C4-2B (cell line): ENCODE results near the gene VPS13D.

Source experiments
- H3K27ac ChIP-seq: fragments of 450-650 bp; 2 replicates; pipeline ENCODE4 v1.5.1; 2017
- CTCF ChIP-seq: fragments of 450-650 bp; conservative IDR thresholded peaks from 2 replicates; pipeline ENCODE4 v1.5.1; 2017; ENCODE audit warnings: mild to moderate bottlenecking
- ZFX ChIP-seq: fragments of 450-650 bp; IDR thresholded peaks from 2 replicates; pipeline ENCODE4 v1.6.1; 2017

Gene VPS13D

GRCh38 chr1:12346483-12347151, 116.8 kb downstream of the VPS13D start:
- TF ChIP-seq ZFX (no peak), CTCF (no peak)
- no peak overlapping the region for H3K27ac ChIP-seq

- TF ChIP-seq CTCF (no peak), ZFX (no peak)
- no peak overlapping the region for H3K27ac ChIP-seq
These were observed 118.3 kb downstream of the VPS13D start for GRCh38 chr1:12348113-12348512.

- TF ChIP-seq ZFX: no peak
- H3K27ac ChIP-seq: no peak overlapping the region
These were observed 124.2 kb downstream of the VPS13D start for GRCh38 chr1:12353981-12354380.

GRCh38 chr1:12356004-12356890, 126.4 kb downstream of the VPS13D start:
- no peak for TF ChIP-seq CTCF
- no peak for TF ChIP-seq ZFX
- H3K27ac ChIP-seq: peak overlapping the region; percentile 44; the same call in 1 of the 2 replicates

GRCh38 chr1:12358499-12358898, 128.7 kb downstream of the VPS13D start:
- no peak for TF ChIP-seq ZFX
- no peak for TF ChIP-seq CTCF
- no peak overlapping the region for H3K27ac ChIP-seq

GRCh38 chr1:12359359-12360133, 129.7 kb downstream of the VPS13D start:
- no peak for TF ChIP-seq CTCF
- TF ChIP-seq ZFX: no peak
- no peak overlapping the region for H3K27ac ChIP-seq

- no peak overlapping the region for H3K27ac ChIP-seq
- no peak for TF ChIP-seq ZFX
- TF ChIP-seq CTCF: no peak
These were observed 138.8 kb downstream of the VPS13D start for GRCh38 chr1:12368646-12369045.
